ENCODE results near the gene SAE1.

SAE1 gene

Small RNA genes within 50 kb of the gene (small RNA-seq; reads per million reads assigned to genes)
- 0 reads per million in 2 experiments for gene MIR3190

All from SK-N-DZ (cell line).